Stimulated activated naive CD4-positive, alpha-beta T cell (primary cell): ENCODE data around the gene ZNF594.
A peak's percentile ranks its signal among the peaks of the same experiment; 100 is the strongest.
"Not testable (repeated sequence)": the region's sequence is repeated elsewhere in the genome, so short reads cannot be mapped to it uniquely, and the experiment has no call there.

Source experiments
- DNase-seq, 6 experiments: peaks; one replicate each; lab custom pipeline; 2025; lab: John Stamatoyannopoulos, UW

ZNF594 gene

GRCh38 chr17:5191541-5192417 is at the start of gene ZNF594:
Gene ZNF594, minus strand, starts transcription at chr17:5191868. Its CDS starts 7,612 bp downstream, at chr17:5184256.
- peak; percentile 91 to 95 (median 94) for DNase-seq

GRCh38 chr17:5239769-5240168 is 48.1 kb upstream of the ZNF594 start:
- not testable (repeated sequence) for DNase-seq

- DNase-seq: no peak
These were observed 46.7 kb upstream of the ZNF594 start for GRCh38 chr17:5238333-5238732.

GRCh38 chr17:5237541-5238016 is 45.9 kb upstream of the ZNF594 start:
- no peak for DNase-seq

GRCh38 chr17:5236938-5237540 is 45.4 kb upstream of the ZNF594 start:
- DNase-seq: no peak

GRCh38 chr17:5234645-5235576 is 43.2 kb upstream of the ZNF594 start, which contains the start of gene SCIMP:
Gene SCIMP, minus strand, starts transcription at chr17:5234860. Its CDS starts 105 bp downstream, at chr17:5234755.
- DNase-seq: no peak

- DNase-seq: not testable (repeated sequence)
These were observed 41.8 kb upstream of the ZNF594 start for GRCh38 chr17:5233492-5233891.

- no peak for DNase-seq
These were observed 35.5 kb upstream of the ZNF594 start for GRCh38 chr17:5226940-5227878.

- DNase-seq: no peak
These were observed 34.2 kb upstream of the ZNF594 start for GRCh38 chr17:5225668-5226457.

- not testable (repeated sequence) for DNase-seq
These were observed 30.2 kb upstream of the ZNF594 start for GRCh38 chr17:5221912-5222311.

GRCh38 chr17:5220074-5220473 is 28.4 kb upstream of the ZNF594 start:
- no peak for DNase-seq

- no peak for DNase-seq
These were observed 27.9 kb upstream of the ZNF594 start for GRCh38 chr17:5219536-5219935.

- not testable (repeated sequence) for DNase-seq
These were observed 25.9 kb upstream of the ZNF594 start for GRCh38 chr17:5217562-5217961.

- DNase-seq: no peak
These were observed 19.8 kb upstream of the ZNF594 start for GRCh38 chr17:5211458-5211857.

GRCh38 chr17:5210614-5211252 is 19.1 kb upstream of the ZNF594 start:
- DNase-seq: no peak

GRCh38 chr17:5210091-5210490 is 18.4 kb upstream of the ZNF594 start:
- DNase-seq: no peak

- DNase-seq: no peak
These were observed 17.7 kb upstream of the ZNF594 start for GRCh38 chr17:5209396-5209795.

- no peak for DNase-seq
These were observed 12.2 kb upstream of the ZNF594 start for GRCh38 chr17:5203908-5204294.

GRCh38 chr17:5203178-5203907 is 11.7 kb upstream of the ZNF594 start:
- DNase-seq: no peak
